GM12878 (cell line): ENCODE data around the gene GALNTL6. TPM values are rescaled to one million over a fixed set of nuclear protein-coding genes. Genes with fewer than 3 reads are reported as not detected.

Source experiments
- ATAC-seq: fragments of 200-7000 bp; cut with Tn5 transposase; 3 replicates; pipeline ENCODE4 v1.9.1; 2020; ENCODE audit warnings: mild to moderate bottlenecking, moderate library complexity
- BruUV-seq: library from RNA; stranded (reverse); fragments of 400-500 nt; replicated peaks from 2 replicates; lab custom pipeline; 2021; lab: Mats Ljungman, UMichigan
- CTCF ChIA-PET: fragments of 300-600 bp; sonication (Branson Sonifier 250); formaldehyde crosslinking; extraction: SDS; loops from one replicate; lab custom pipeline; 2021; ENCODE audit warnings: inconsistent platforms; lab: Yijun Ruan, JAX
- POLR2A ChIA-PET: fragments of 350-600 bp; formaldehyde crosslinking; extraction: SDS; loops from one replicate; lab custom pipeline; 2021; ENCODE audit warnings: inconsistent platforms; lab: Charles Lee
- RAD21 ChIA-PET: fragments of 300-600 bp; sonication (Branson Sonifier 250); formaldehyde crosslinking; loops from one replicate; lab custom pipeline; 2023; ENCODE audit warnings: antibody characterized with exemption; ENCODE audit not compliant: unreplicated experiment; lab: Charles Lee
- SMC1A ChIA-PET: fragments of 300-600 bp; sonication (Branson Sonifier 250); formaldehyde crosslinking; loops from one replicate; lab custom pipeline; 2023; ENCODE audit not compliant: unreplicated experiment, uncharacterized antibody; lab: Charles Lee
- DNase-seq: peaks from one replicate; pipeline ENCODE4 v3.0.0-alpha.2; 2011; ENCODE audit warnings: low read depth, low spot score
- FAIRE-seq: peaks from 3 replicates; lab custom pipeline; 2011; peaks lifted over from hg19 to GRCh38; lab: Jason Lieb, UNC
- H2AFZ ChIP-seq: 2 replicates; pipeline ENCODE4 v1.6.0; 2011; ENCODE audit warnings: low read depth, low read length, control low read depth; ENCODE audit not compliant: control insufficient read depth
- H3K27ac ChIP-seq: 2 replicates; pipeline ENCODE4 v1.5.1; 2011; ENCODE audit warnings: control low read depth; ENCODE audit not compliant: control insufficient read depth, insufficient read depth
- H3K27me3 ChIP-seq, 2 experiments: replicated peaks in 1 of 2; 2 replicates each; pipeline versions ENCODE4 v1.6.0 to v1.6.1; 2011; ENCODE audit warnings: low read length in 1 of 2; ENCODE audit not compliant: control insufficient read depth in 2 of 2, insufficient read depth in 2 of 2
- H3K36me3 ChIP-seq, 2 experiments: 2 replicates each; pipeline ENCODE4 v1.5.1; 2011; ENCODE audit warnings: low read length in 1 of 2; ENCODE audit not compliant: control insufficient read depth in 2 of 2, insufficient read depth in 2 of 2
- H3K4me1 ChIP-seq: 2 replicates; pipeline ENCODE4 v1.6.1; 2011; ENCODE audit warnings: mild to moderate bottlenecking, low read length, moderate library complexity, mixed read lengths; ENCODE audit not compliant: control insufficient read depth, insufficient read depth
- H3K4me2 ChIP-seq: 2 replicates; pipeline ENCODE4 v1.6.0; 2011; ENCODE audit warnings: control low read depth; ENCODE audit not compliant: control insufficient read depth, insufficient read depth
- H3K4me3 ChIP-seq: fragments of 200-600 bp; sonication (generic); 2 replicates; pipeline ENCODE4 v1.5.1; 2016
- H3K79me2 ChIP-seq: 2 replicates; pipeline ENCODE4 v1.6.0; 2011; ENCODE audit warnings: low read length; ENCODE audit not compliant: control insufficient read depth, insufficient read depth
- H3K9ac ChIP-seq: 2 replicates; pipeline ENCODE4 v1.8.0; 2011; ENCODE audit warnings: low read length, control low read depth, mixed read lengths; ENCODE audit not compliant: control insufficient read depth, insufficient read depth
- H3K9me3 ChIP-seq: replicated peaks from 3 replicates; pipeline ENCODE4 v1.5.1; 2011; ENCODE audit warnings: mild to moderate bottlenecking, low read length; ENCODE audit not compliant: control insufficient read depth, insufficient read depth
- H4K20me1 ChIP-seq: 2 replicates; pipeline ENCODE4 v1.6.0; 2011; ENCODE audit not compliant: control insufficient read depth, insufficient read depth
- EZH2 ChIP-seq: IDR thresholded peaks from 2 replicates; pipeline ENCODE4 v1.6.1; 2012; ENCODE audit warnings: low read depth, mild to moderate bottlenecking, control low read depth, inconsistent platforms, low read length, borderline replicate concordance; ENCODE audit not compliant: control insufficient read depth
- SIX5 ChIP-seq: IDR thresholded peaks from 2 replicates; pipeline ENCODE4 v1.6.1; 2011; ENCODE audit warnings: mild to moderate bottlenecking, low read depth, low read length, moderate library complexity; ENCODE audit not compliant: severe bottlenecking
- SUZ12 ChIP-seq: fragments of 200-600 bp; sonication (generic); IDR thresholded peaks from one replicate; pipeline ENCODE4 v1.6.1; 2018; ENCODE audit warnings: antibody characterized with exemption, mild to moderate bottlenecking; ENCODE audit not compliant: unreplicated experiment
- YBX1 ChIP-seq: fragments of 450-650 bp; IDR thresholded peaks from 2 replicates; pipeline ENCODE4 v1.6.1; 2016; ENCODE audit warnings: antibody characterized with exemption
- WGBS: methylation state at CpG from one replicate; pipeline ENCODE4 v1.1.6; 2016; ENCODE audit warnings: low lambda C conversion rate; ENCODE audit not compliant: insufficient replicate concordance, insufficient coverage; ENCODE audit errors: missing lambda C conversion rate; 5-methylcytosine and 5-hydroxymethylcytosine counted together
- in situ Hi-C: fragments of 300-500 bp; cut with MboI; formaldehyde crosslinking; loops from 9 replicates; pipeline ENCODE4 v1.14.3; 2018; ENCODE audit warnings: mixed read lengths
- intact Hi-C: fragments of 100-400 bp; cut with micrococcal nuclease; formaldehyde crosslinking; loops from one replicate; pipeline ENCODE4 v1.14.2; 2022; ENCODE audit not compliant: unreplicated experiment
- polyA plus RNA-seq, 11 experiments: library from polyadenylated mRNA; depleted of rRNA in 4 of 11; unstranded in 6 of 11; stranded (reverse) in 5 of 11; fragments of >200 nt; fragmentation: Nextera tagmentation in 4 of 11; fragmentation: Illumina TruSeq in 1 of 11; extraction: Ambion mirVana in 4 of 11; extraction: Trizol in 1 of 11; gene quantifications; 1 replicate in 1 of 11; 2 replicates in 10 of 11; pipeline versions ENCODE4 v1.2.1 to v1.2.3, GENCODE V29; 2011 to 2016; ENCODE audit warnings: inconsistent platforms in 2 of 11, missing spikeins in 2 of 11, low read depth in 1 of 11
- total RNA-seq, 4 experiments: library from RNA; depleted of rRNA in 3 of 4; stranded (reverse); fragments of >200 nt in 3 of 4; fragmentation: Illumina TruSeq in 1 of 4; extraction: Trizol in 1 of 4; gene quantifications; 2 replicates each; pipeline versions ENCODE4 v1.2.1 to v1.2.3, GENCODE V29; 2013 to 2021
- TF ChIP-seq, protein P1 (sequence below): IDR thresholded peaks from 2 replicates; pipeline ENCODE4 v1.6.1; 2012; ENCODE audit warnings: low read depth, low read length, improper control_type of control experiment
- TF ChIP-seq, protein P2 (sequence below): fragments of 450-650 bp; IDR thresholded peaks from 2 replicates; pipeline ENCODE4 v1.6.1; 2017; ENCODE audit warnings: low read depth, mild to moderate bottlenecking, moderate library complexity

The GALNTL6 gene
- total and polyA plus RNA-seq, 10 of the 15 experiments (the other 5 are each of a cell fraction or from before 2014, with no cell fraction given), result 0.01 to 0.29 TPM; not detected in 8

DNA sequence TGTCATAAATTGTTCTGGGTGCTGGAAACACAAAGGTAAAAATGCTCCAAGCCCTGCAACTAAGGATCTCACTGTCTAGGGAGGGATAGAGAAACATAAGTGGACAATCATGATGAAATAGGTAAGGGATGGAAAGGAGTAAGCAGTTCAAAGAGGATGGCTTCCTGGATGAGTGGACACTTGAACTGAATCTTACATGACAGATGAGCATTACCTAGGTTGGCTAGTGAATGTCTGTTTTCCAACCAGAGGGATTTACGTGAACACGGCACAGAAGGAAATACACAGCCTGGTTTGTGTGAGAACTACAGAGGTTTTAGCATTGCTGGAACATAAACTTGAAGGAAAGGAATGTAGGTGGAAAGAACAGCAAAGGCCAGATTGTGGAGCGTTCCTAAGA lies 1205.2 kb downstream of the GALNTL6 start:
- H3K9me3 ChIP-seq, result no peaks in the 10 kb centered on the region
- DNase-seq (no peak), ATAC-seq (no peak), FAIRE-seq (no peak)
- no peak overlapping the region for H3K27ac ChIP-seq
- 65% methylated on average over 3 of the region's 3 CpGs for WGBS
- no peaks in the 10 kb centered on the region for H3K79me2 ChIP-seq
- no peaks in the 10 kb centered on the region for H3K4me1 ChIP-seq
- ChIA-PET CTCF (interaction anchor here (2.2 kb wide), 1 partner anchor 239 kb away, joined by 11 read pairs; no protein-coding TSS in a partner anchor), SMC1A (interaction anchor here (3.5 to 8.6 kb wide), 2 partner anchors 238 to 283 kb away, joined by 11 to 87 read pairs; no protein-coding TSS in a partner anchor)
- no peaks in the 10 kb centered on the region for H4K20me1 ChIP-seq
- no peaks in the 10 kb centered on the region for H3K36me3 ChIP-seq
- H3K4me3 ChIP-seq, result no peak overlapping the region
- H2AFZ ChIP-seq, result no peak overlapping the region
- in situ Hi-C loops, result loop anchor here (5.0 kb wide), 3 partner anchors 239 to 484 kb away; no protein-coding TSS in a partner anchor
- H3K9ac ChIP-seq, result no peak overlapping the region
- intact Hi-C loops, result no loop called here
- H3K27me3 ChIP-seq, result no peaks in the 10 kb centered on the region; a peak in 1 of 4 replicates
- TF ChIP-seq SIX5, result no peak
- no peak for TF ChIP-seq EZH2
- no peak for TF ChIP-seq YBX1
- TF ChIP-seq, protein P1, sequence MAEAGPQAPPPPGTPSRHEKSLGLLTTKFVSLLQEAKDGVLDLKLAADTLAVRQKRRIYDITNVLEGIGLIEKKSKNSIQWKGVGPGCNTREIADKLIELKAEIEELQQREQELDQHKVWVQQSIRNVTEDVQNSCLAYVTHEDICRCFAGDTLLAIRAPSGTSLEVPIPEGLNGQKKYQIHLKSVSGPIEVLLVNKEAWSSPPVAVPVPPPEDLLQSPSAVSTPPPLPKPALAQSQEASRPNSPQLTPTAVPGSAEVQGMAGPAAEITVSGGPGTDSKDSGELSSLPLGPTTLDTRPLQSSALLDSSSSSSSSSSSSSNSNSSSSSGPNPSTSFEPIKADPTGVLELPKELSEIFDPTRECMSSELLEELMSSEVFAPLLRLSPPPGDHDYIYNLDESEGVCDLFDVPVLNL, result no peak
- no peak for TF ChIP-seq SUZ12
- TF ChIP-seq, protein P2, sequence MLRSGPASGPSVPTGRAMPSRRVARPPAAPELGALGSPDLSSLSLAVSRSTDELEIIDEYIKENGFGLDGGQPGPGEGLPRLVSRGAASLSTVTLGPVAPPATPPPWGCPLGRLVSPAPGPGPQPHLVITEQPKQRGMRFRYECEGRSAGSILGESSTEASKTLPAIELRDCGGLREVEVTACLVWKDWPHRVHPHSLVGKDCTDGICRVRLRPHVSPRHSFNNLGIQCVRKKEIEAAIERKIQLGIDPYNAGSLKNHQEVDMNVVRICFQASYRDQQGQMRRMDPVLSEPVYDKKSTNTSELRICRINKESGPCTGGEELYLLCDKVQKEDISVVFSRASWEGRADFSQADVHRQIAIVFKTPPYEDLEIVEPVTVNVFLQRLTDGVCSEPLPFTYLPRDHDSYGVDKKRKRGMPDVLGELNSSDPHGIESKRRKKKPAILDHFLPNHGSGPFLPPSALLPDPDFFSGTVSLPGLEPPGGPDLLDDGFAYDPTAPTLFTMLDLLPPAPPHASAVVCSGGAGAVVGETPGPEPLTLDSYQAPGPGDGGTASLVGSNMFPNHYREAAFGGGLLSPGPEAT, result no peak
- TF ChIP-seq, all 136 proteins: peak for 0
- H3K4me2 ChIP-seq, result no peak overlapping the region
- RAD21 ChIA-PET, result interaction anchor here (1.4 kb wide), 1 partner anchor 283 kb away, joined by 4 read pairs; no protein-coding TSS in a partner anchor
- BruUV-seq, result no TSS peak
- POLR2A ChIA-PET, result no interaction called here
